ENCODE results near the gene CFAP300. TPM values are rescaled to one million over a fixed set of nuclear protein-coding genes. Genes with fewer than 3 reads are reported as not detected.

CFAP300 gene
- total and polyA plus RNA-seq, 2 donors (not counting 1 experiment from before 2014, with no cell fraction given): 6.4 to 7.9 TPM

- H4K20me1 ChIP-seq (ENCODE audit: control insufficient read depth, extremely low read depth, insufficient read depth, low read length): no peaks in the 10 kb centered on the region
- peaks cover 99% of the 10 kb centered on the region for H3K79me2 ChIP-seq (ENCODE audit: control insufficient read depth, insufficient read depth, low read length)
These were observed 74.1 kb downstream of the CFAP300 start for GRCh38 chr11:102121329-102121728.

More at GRCh38 chr11:102121329-102121728, 74.1 kb downstream of the CFAP300 start:
- peaks cover 9% of the 10 kb centered on the region for H3K4me1 ChIP-seq (ENCODE audit: control insufficient read depth, extremely low read depth, insufficient read depth, low read length)
- TF ChIP-seq EZH2 (IDR thresholded peaks at IDR 0.05; ENCODE audit: low read length, missing control alignments): no peak
- TF ChIP-seq, protein P1, sequence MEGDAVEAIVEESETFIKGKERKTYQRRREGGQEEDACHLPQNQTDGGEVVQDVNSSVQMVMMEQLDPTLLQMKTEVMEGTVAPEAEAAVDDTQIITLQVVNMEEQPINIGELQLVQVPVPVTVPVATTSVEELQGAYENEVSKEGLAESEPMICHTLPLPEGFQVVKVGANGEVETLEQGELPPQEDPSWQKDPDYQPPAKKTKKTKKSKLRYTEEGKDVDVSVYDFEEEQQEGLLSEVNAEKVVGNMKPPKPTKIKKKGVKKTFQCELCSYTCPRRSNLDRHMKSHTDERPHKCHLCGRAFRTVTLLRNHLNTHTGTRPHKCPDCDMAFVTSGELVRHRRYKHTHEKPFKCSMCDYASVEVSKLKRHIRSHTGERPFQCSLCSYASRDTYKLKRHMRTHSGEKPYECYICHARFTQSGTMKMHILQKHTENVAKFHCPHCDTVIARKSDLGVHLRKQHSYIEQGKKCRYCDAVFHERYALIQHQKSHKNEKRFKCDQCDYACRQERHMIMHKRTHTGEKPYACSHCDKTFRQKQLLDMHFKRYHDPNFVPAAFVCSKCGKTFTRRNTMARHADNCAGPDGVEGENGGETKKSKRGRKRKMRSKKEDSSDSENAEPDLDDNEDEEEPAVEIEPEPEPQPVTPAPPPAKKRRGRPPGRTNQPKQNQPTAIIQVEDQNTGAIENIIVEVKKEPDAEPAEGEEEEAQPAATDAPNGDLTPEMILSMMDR (conservative IDR thresholded peaks at IDR 0.05 in 1 of 2, IDR thresholded peaks at IDR 0.05 in 1 of 2; ENCODE audit: low read depth in 1 of 2, low read length in 2 of 2): no peak
- no peak overlapping the region for H2AFZ ChIP-seq (ENCODE audit: low read length)
- no peaks in the 10 kb centered on the region for H3K36me3 ChIP-seq (ENCODE audit: control insufficient read depth, insufficient read depth, low read length)
- no peak overlapping the region for H3K27ac ChIP-seq (ENCODE audit: insufficient read depth, low read length)
- no peak overlapping the region for H3K9ac ChIP-seq (ENCODE audit: insufficient read depth, low read length)
- DNase-seq (ENCODE audit: low read depth in 2 of 2): no peak
- H3K27me3 ChIP-seq (ENCODE audit: control insufficient read depth, insufficient read depth, low read length): no peaks in the 10 kb centered on the region
- no peaks in the 10 kb centered on the region for H3K9me3 ChIP-seq (ENCODE audit: control insufficient read depth, insufficient read depth, low read depth, low read length)
- no peak overlapping the region for H3K4me3 ChIP-seq (replicated peaks in 1 of 4; ENCODE audit: control extremely low read depth in 1 of 4, insufficient read depth in 1 of 4, low read depth in 3 of 4, low read length in 4 of 4)
- H3K4me2 ChIP-seq (ENCODE audit: extremely low read depth, insufficient read depth, low read length): no peak overlapping the region

Other genes starting within 250 kb of the CFAP300 start
- 1.8 and 6.4 TPM in 2 replicates for gene CEP126, start 132.4 kb upstream of the CFAP300 start, total RNA-seq
- gene CEP126, start 132.4 kb upstream of the CFAP300 start, polyA plus RNA-seq: 2.5 and 4.7 TPM in 2 replicates
- 0.17 and 0.77 TPM in 2 replicates for gene ANGPTL5, start 130.9 kb upstream of the CFAP300 start, total RNA-seq
- gene ANGPTL5, start 130.9 kb upstream of the CFAP300 start, polyA plus RNA-seq: 0.11 and 0.18 TPM in 2 replicates
- gene YAP1, start 63.0 kb downstream of the CFAP300 start, total RNA-seq: 157 and 169 TPM in 2 replicates
- gene YAP1, start 63.0 kb downstream of the CFAP300 start, polyA plus RNA-seq: 108 and 116 TPM in 2 replicates